ENCODE measurements around the gene BCL10.

GRCh38 chr1:85224295-85224694 lies 52.1 kb downstream of the BCL10 start:
- TF ChIP-seq, protein P1, sequence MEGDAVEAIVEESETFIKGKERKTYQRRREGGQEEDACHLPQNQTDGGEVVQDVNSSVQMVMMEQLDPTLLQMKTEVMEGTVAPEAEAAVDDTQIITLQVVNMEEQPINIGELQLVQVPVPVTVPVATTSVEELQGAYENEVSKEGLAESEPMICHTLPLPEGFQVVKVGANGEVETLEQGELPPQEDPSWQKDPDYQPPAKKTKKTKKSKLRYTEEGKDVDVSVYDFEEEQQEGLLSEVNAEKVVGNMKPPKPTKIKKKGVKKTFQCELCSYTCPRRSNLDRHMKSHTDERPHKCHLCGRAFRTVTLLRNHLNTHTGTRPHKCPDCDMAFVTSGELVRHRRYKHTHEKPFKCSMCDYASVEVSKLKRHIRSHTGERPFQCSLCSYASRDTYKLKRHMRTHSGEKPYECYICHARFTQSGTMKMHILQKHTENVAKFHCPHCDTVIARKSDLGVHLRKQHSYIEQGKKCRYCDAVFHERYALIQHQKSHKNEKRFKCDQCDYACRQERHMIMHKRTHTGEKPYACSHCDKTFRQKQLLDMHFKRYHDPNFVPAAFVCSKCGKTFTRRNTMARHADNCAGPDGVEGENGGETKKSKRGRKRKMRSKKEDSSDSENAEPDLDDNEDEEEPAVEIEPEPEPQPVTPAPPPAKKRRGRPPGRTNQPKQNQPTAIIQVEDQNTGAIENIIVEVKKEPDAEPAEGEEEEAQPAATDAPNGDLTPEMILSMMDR (IDR thresholded peaks at IDR 0.05) = no peak
- TF ChIP-seq POLR2A (IDR thresholded peaks at IDR 0.05) = no peak
- TF ChIP-seq POLR2AphosphoS5 (IDR thresholded peaks at IDR 0.05) = no peak

Measured in prostate gland (tissue), 2 donors.